GM18909 (cell line): ENCODE data around the gene MRPL37.
A peak's percentile ranks its signal among the peaks of the same experiment; 100 is the strongest.
"Not testable (repeated sequence)": the region's sequence is repeated elsewhere in the genome, so short reads cannot be mapped to it uniquely, and the experiment has no call there.

Experiments
- ATAC-seq: cut with Tn5 transposase; IDR thresholded peaks from one replicate; pipeline ENCODE4 v1.9.1; 2021; ENCODE audit warnings: mild to moderate bottlenecking; ENCODE audit not compliant: unreplicated experiment, poor library complexity

MRPL37 gene

GRCh38 chr1:54199765-54200518 lies at the start of gene MRPL37, which contains the start of gene CYB5RL:
TSS of gene MRPL37 (plus strand) at chr1:54200167. CDS start at chr1:54200244, 77 bp downstream.
TSS of gene CYB5RL (minus strand) at chr1:54200030. CDS start at chr1:54195616, 4,414 bp downstream.
- peak; percentile 94 for ATAC-seq

GRCh38 chr1:54151013-54151412 lies 49.0 kb upstream of the MRPL37 start:
- no peak for ATAC-seq

GRCh38 chr1:54152696-54153095 lies 47.3 kb upstream of the MRPL37 start, which contains the start of gene CDCP2:
TSS of gene CDCP2 (minus strand) at chr1:54153000. CDS start at chr1:54152922, 78 bp downstream.
- no peak for ATAC-seq

GRCh38 chr1:54153535-54154439 lies 46.2 kb upstream of the MRPL37 start:
- no peak for ATAC-seq

- no peak for ATAC-seq
These were observed 43.8 kb upstream of the MRPL37 start for GRCh38 chr1:54156201-54156600.

GRCh38 chr1:54156986-54157385 lies 43.0 kb upstream of the MRPL37 start:
- no peak for ATAC-seq

GRCh38 chr1:54157401-54157800 lies 42.6 kb upstream of the MRPL37 start:
- no peak for ATAC-seq

- ATAC-seq = no peak
These were observed 41.9 kb upstream of the MRPL37 start for GRCh38 chr1:54158071-54158470.

- no peak for ATAC-seq
These were observed 40.1 kb upstream of the MRPL37 start for GRCh38 chr1:54159733-54160316.

GRCh38 chr1:54160351-54160750 lies 39.6 kb upstream of the MRPL37 start:
- no peak for ATAC-seq

- ATAC-seq = no peak
These were observed 38.3 kb upstream of the MRPL37 start for GRCh38 chr1:54161495-54162168.

- ATAC-seq = no peak
These were observed 36.9 kb upstream of the MRPL37 start for GRCh38 chr1:54163051-54163450.

GRCh38 chr1:54163573-54163972 lies 36.4 kb upstream of the MRPL37 start:
- no peak for ATAC-seq

GRCh38 chr1:54165146-54165545 lies 34.8 kb upstream of the MRPL37 start:
- ATAC-seq = no peak

- ATAC-seq = not testable (repeated sequence)
These were observed 33.6 kb upstream of the MRPL37 start for GRCh38 chr1:54166357-54166756.

GRCh38 chr1:54167422-54168139 lies 32.4 kb upstream of the MRPL37 start:
- ATAC-seq = no peak

GRCh38 chr1:54168206-54168965 lies 31.6 kb upstream of the MRPL37 start:
- no peak for ATAC-seq

- no peak for ATAC-seq
These were observed 30.9 kb upstream of the MRPL37 start for GRCh38 chr1:54169068-54169467.

- ATAC-seq = no peak
These were observed 29.0 kb upstream of the MRPL37 start for GRCh38 chr1:54171016-54171415.
